HG02759 (cell line): Measurements from ENCODE around the gene P2RY13.

Source experiments
- ATAC-seq: cut with Tn5 transposase; IDR thresholded peaks from one replicate; pipeline ENCODE4 v1.9.1; 2021; ENCODE audit warnings: mild to moderate bottlenecking, moderate library complexity; ENCODE audit not compliant: unreplicated experiment

P2RY13 gene

GRCh38 chr3:151297429-151297828 is 31.9 kb downstream of the P2RY13 start:
- ATAC-seq, result no peak

DNA sequence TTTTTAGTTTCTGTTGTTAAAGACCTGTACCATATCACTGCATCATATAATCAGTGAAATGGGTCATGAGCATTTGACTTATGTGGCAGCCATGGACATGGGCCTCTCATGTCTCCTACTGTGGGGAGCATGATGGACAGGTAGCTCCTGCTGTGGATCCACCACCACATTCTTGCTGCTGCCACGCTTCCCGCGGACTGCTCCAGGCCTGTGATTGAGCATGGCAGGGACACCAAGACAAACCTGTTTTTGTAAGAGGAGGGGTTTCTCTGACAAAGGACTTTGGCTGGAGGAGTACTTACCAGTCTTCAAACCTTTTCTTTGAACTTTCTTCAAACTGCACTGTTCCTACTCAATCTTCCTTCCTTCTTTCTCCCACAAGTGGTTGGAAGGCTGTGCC is 33.1 kb downstream of the P2RY13 start:
- no peak for ATAC-seq

DNA sequence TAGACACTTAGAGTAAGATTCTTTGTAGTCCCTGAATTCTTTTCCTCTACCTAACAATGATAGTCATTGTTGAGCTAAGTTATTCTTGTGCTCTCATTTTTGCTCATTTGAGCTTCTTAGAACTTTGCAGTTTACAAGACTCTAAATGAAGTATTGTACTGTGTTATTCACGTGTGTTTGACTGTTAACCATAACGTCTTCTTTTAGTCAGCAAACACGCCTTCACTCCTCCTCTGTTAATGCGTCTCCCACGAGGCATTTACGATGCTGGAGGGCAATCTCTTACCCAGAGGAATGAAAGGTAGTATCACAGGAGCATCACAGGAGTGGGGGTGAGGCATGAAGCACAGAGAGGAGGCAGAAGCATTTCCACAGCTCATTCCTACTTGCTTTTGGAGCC is 36.2 kb downstream of the P2RY13 start:
- ATAC-seq, result no peak

- ATAC-seq, result no peak
Observed at GRCh38 chr3:151290673-151291072, 38.7 kb downstream of the P2RY13 start.

DNA sequence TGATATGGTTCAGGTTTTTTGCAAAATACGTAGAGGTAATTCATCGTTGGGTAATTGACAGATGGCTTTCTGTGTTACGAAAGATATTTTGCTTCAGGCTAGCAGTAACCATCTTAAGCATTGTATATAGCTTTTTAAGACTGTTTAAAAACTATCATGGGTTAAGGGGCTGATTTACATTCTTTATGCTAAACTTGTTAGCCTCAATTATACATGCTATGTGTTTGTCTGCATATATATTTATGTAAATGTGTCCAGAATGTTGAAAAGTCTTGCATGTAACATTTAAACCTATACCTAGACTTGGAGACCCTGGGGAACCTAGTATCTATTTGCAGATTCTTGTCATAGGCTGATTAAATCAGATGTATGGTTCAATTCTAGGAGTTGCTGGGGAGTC is 39.9 kb downstream of the P2RY13 start:
- no peak for ATAC-seq

GRCh38 chr3:151285940-151286339 is 43.4 kb downstream of the P2RY13 start:
- ATAC-seq, result no peak

DNA sequence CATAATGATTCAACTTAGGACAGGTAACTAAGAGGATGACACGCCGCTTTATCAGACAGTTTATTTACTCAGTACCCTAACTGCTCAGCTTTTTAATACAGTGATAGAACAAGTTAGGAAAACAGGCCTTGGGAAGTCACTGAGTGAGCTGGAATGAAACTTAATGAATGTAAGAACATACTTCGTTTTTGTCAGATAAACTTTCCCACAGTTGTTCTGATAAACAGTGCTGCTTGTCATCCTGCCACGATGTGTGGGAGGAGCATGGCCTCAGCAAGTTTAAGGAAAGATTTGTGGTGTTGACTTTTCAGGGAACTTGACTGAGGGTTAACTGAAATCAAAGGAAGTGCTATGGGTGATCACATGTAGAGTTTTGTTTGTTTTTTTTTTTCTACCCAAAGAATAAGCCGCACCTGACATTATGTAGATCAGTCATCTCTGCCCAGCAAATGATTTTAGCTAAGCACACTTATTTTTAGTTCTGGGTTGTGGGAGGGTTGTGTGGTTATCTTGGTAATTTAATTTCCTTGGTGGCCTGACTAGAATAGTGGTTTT is 45.4 kb downstream of the P2RY13 start:
- no peak for ATAC-seq

- ATAC-seq, result no peak
Observed at GRCh38 chr3:151283387-151283786, 46.0 kb downstream of the P2RY13 start.

- no peak for ATAC-seq
Observed at GRCh38 chr3:151282921-151283320, 46.4 kb downstream of the P2RY13 start.

DNA sequence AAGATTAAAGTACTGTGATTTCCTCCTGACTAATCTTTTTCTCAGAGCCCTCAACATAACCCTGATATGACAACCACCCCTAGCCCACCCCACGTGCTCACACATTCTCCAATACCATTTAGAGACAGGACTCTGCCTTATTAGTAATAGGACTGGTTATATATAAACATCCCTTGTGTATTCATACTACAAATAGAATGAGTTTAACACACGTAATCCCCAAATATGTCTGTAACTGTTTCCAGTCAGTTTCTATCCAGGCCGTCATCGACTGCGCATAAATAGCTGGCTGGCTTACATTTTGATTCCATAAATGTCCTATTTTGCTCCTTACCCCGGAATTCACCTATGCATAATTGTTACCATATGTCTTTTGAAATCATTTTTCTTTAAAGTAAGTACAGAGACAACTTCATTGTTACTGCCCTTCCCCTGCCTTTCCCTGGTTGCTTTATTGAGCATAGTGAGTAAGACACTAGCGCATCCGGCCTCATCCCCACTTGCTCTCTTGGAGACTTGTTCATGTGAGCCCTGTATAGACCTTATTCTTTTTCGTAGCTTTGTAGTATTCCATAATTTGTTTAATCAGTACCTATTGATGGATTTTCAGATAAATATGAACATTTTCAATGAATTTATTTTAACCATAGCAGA is 47.6 kb downstream of the P2RY13 start:
- ATAC-seq, result no peak

GRCh38 chr3:151278230-151278629 is 51.1 kb downstream of the P2RY13 start, which contains the start of gene P2RY14:
Gene P2RY14 (minus strand): TSS chr3:151278542. CDS start chr3:151214316, 64,226 bp downstream.
- ATAC-seq, result peak; percentile 30

- peak; percentile 66 for ATAC-seq
Observed at GRCh38 chr3:151276687-151277042, 52.7 kb downstream of the P2RY13 start.
